ENCODE results near the gene MYD88.

- TF ChIP-seq ZNF274 (IDR thresholded peaks at IDR 0.05; ENCODE audit: low read depth, low read length), result no peak
- no peak for TF ChIP-seq POLR2A (IDR thresholded peaks at IDR 0.05; ENCODE audit: borderline replicate concordance, extremely low read depth, insufficient read depth, insufficient read length)
- TF ChIP-seq YY1 (IDR thresholded peaks at IDR 0.05; ENCODE audit: extremely low read depth, insufficient replicate concordance, low read depth, low read length), result no peak
- no peak for TF ChIP-seq REST (IDR thresholded peaks at IDR 0.05; ENCODE audit: low read depth)
- peak in 2 of 3 experiments; percentile 26 to 36; a peak in 3 of 6 replicates for TF ChIP-seq CTCF (IDR thresholded peaks at IDR 0.05 in 2 of 3, conservative IDR thresholded peaks at IDR 0.05 in 1 of 3; ENCODE audit: borderline replicate concordance in 1 of 3, insufficient read depth in 1 of 3, low read depth in 2 of 3, low read length in 2 of 3)
- no peak for TF ChIP-seq EGR1 (IDR thresholded peaks at IDR 0.05; ENCODE audit: low read depth)
- TF ChIP-seq ATF3 (IDR thresholded peaks at IDR 0.05), result no peak
- TF ChIP-seq EZH2 (IDR thresholded peaks at IDR 0.05), result no peak
- TF ChIP-seq ZBTB33 (IDR thresholded peaks at IDR 0.05; ENCODE audit: extremely low read depth, insufficient replicate concordance, low read length), result no peak
- no peak for TF ChIP-seq POLR2AphosphoS5 (IDR thresholded peaks at IDR 0.05; ENCODE audit: low read depth, low read length)
- TF ChIP-seq RAD21 (IDR thresholded peaks at IDR 0.05; ENCODE audit: low read depth), result no peak
Observed at GRCh38 chr3:38150780-38151528, 12.5 kb downstream of the MYD88 start.
